ENCODE measurements around the gene HK3.

Gene HK3

GRCh38 chr5:176915906-176916305 lies 16.8 kb upstream of the HK3 start:
- Mint-ChIP-seq H3K4me1 (peaks cover 19% of the 10 kb centered on the region), H3K36me3 (peaks cover 49% of the 10 kb centered on the region), H3K9me3 (no peaks in the 10 kb centered on the region), H3K27ac (peak overlapping the region; percentile 4), H3K4me3 (no peak overlapping the region)
- DNase-seq (ENCODE audit: low spot score in 2 of 2) (no peak), ATAC-seq (no peak)

- H3K36me3 Mint-ChIP-seq, result peaks cover 81% of the 10 kb centered on the region
- H3K4me1 Mint-ChIP-seq, result peaks cover 10% of the 10 kb centered on the region
- no peak overlapping the region for H3K27ac Mint-ChIP-seq
- ATAC-seq, result no peak
- no peak overlapping the region for H3K4me3 Mint-ChIP-seq
- no peaks in the 10 kb centered on the region for H3K9me3 Mint-ChIP-seq
- no peak for DNase-seq (ENCODE audit: low spot score in 2 of 2)
These were observed 13.0 kb upstream of the HK3 start for GRCh38 chr5:176912115-176912514.

- ATAC-seq, result no peak
- Mint-ChIP-seq H3K36me3 (peaks cover 92% of the 10 kb centered on the region), H3K4me1 (no peaks in the 10 kb centered on the region), H3K4me3 (no peak overlapping the region), H3K27ac (peak overlapping the region; percentile 18), H3K9me3 (no peaks in the 10 kb centered on the region)
- DNase-seq (ENCODE audit: low spot score in 2 of 2), result no peak
These were observed 9.7 kb upstream of the HK3 start for GRCh38 chr5:176908675-176909368.

GRCh38 chr5:176906796-176907195 lies 7.7 kb upstream of the HK3 start:
- no peak overlapping the region for H3K27ac Mint-ChIP-seq
- no peak for ATAC-seq
- no peaks in the 10 kb centered on the region for H3K9me3 Mint-ChIP-seq
- no peak overlapping the region for H3K4me3 Mint-ChIP-seq
- H3K36me3 Mint-ChIP-seq, result peaks cover 82% of the 10 kb centered on the region
- peaks cover 7% of the 10 kb centered on the region for H3K4me1 Mint-ChIP-seq
- no peak for DNase-seq (ENCODE audit: low spot score in 2 of 2)

DNA sequence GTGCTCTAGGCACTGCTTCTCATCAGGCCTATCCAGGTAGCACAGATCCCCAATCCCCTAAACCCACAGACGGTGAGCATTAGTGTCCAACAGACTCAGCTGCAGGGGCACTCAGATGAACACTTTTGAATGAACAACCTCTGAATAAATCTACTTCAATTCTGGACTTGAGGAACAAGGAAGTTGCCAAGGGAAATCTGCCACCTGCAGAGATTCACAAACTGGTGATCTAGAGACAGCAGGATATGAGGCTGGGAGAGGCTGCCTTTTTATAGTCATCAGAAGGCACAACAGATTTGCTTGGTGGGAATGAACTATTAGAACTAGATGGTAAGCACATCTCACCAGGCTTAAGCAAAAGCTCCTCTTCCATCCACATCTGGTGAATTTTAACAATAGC lies 7.0 kb upstream of the HK3 start:
- H3K9me3 Mint-ChIP-seq, result no peaks in the 10 kb centered on the region
- ATAC-seq (no peak), DNase-seq (ENCODE audit: low spot score in 2 of 2) (no peak)
- H3K4me3 Mint-ChIP-seq, result no peak overlapping the region
- H3K27ac Mint-ChIP-seq, result peak overlapping the region; percentile 17
- H3K4me1 Mint-ChIP-seq, result peaks cover 13% of the 10 kb centered on the region
- H3K36me3 Mint-ChIP-seq, result peaks cover 82% of the 10 kb centered on the region

DNA sequence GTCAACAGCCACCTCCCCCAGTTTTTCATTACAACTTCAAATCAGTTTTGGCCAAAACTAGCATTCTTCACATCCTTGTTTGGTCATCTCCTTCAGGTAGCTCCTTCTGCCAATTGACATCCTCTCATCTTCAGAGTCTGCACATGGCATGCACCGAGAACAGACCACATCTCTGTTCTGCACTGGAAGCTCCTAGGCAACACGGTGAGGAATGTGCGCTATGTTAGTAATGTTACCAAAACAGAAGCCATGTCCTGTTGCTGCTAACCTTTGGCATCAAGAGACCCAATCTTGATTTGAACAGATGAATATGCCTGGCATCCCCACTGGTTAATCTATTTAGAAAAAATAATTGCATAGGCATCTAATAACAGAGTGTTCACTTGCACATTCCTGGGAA lies 5.1 kb upstream of the HK3 start:
- Mint-ChIP-seq H3K4me3 (no peak overlapping the region), H3K36me3 (peaks cover 63% of the 10 kb centered on the region), H3K27ac (peak overlapping the region; percentile 80), H3K9me3 (no peaks in the 10 kb centered on the region), H3K4me1 (peaks cover 31% of the 10 kb centered on the region)
- DNase-seq (ENCODE audit: low spot score in 2 of 2) (no peak), ATAC-seq (no peak)

DNA sequence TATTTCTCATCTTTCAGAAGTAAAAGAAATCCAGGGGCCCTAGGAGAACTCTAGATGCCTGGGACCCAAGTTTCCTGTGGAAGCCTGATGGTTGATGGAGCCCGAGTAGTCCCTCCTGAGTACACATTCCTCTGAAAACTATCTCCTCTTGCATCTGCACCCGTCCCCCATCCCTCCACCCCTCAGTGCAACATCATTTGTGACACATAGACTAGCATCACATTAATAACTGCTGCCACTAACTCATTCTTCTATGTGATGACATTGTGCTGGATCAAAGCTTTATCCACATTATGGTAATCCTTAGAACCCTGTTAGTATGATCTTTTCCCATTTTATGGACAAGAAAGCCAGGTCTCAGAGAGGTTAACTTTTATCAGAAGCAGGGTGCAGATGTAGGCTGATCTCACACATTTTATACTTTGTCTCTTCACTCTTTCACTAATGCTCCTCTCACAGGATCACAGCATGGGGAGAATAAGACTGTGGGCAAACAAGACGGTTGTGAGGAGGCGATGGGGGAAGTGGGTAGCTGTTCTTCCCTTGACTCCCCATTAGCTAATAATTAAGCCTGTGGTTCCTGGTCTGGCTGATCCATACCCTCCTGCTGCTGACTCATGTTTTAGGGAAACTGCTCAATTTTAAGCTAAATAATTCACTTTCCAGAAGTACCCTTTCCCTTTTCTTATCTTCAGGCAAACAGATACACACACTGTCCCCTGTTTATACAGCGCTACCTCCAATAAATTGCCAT lies 3.9 kb upstream of the HK3 start:
- Mint-ChIP-seq H3K36me3 (peaks cover 51% of the 10 kb centered on the region), H3K27ac (peak overlapping the region; percentile 80), H3K9me3 (no peaks in the 10 kb centered on the region), H3K4me3 (no peak overlapping the region), H3K4me1 (peaks cover 38% of the 10 kb centered on the region)
- no peak for DNase-seq (ENCODE audit: low spot score in 2 of 2)
- no peak for ATAC-seq

DNA sequence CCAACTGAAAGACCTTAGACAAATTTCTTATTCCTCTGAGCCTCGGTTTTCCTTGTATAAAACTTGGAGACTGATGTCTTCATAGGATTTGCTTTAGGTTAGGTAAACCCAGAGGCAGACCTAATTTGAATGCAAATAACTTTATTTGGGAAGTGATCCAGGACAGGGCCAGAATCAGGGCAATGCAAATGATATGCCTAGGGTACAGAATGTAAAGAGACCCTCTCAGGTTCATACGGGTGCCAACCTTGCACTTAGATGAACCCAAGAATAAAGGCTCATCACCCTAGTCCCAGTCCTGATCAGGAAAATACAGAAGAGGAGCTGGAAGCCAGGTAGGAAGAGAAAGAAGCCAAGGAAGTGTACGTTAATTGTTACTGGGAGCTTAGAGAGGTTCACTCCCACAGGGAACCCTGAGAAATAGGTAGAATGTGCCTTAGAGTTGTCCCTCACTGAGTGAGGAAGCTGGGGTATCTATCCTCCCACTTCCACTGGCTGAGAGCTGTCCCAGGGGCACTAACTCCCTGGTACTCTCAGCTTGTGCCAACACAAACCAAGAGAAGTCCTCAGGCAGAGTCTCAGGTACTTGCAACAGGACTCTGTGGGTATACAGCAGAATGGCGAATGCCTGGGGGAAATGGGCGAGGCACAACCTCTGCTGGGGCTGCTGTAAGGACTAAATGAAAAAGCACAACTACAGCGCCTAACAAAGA lies 3.1 kb upstream of the HK3 start:
- Mint-ChIP-seq H3K27ac (peak overlapping the region; percentile 80), H3K4me3 (peak overlapping the region; percentile 2), H3K4me1 (peaks cover 45% of the 10 kb centered on the region), H3K9me3 (no peaks in the 10 kb centered on the region), H3K36me3 (peaks cover 43% of the 10 kb centered on the region)
- no peak for DNase-seq (ENCODE audit: low spot score in 2 of 2)
- ATAC-seq, result no peak

DNA sequence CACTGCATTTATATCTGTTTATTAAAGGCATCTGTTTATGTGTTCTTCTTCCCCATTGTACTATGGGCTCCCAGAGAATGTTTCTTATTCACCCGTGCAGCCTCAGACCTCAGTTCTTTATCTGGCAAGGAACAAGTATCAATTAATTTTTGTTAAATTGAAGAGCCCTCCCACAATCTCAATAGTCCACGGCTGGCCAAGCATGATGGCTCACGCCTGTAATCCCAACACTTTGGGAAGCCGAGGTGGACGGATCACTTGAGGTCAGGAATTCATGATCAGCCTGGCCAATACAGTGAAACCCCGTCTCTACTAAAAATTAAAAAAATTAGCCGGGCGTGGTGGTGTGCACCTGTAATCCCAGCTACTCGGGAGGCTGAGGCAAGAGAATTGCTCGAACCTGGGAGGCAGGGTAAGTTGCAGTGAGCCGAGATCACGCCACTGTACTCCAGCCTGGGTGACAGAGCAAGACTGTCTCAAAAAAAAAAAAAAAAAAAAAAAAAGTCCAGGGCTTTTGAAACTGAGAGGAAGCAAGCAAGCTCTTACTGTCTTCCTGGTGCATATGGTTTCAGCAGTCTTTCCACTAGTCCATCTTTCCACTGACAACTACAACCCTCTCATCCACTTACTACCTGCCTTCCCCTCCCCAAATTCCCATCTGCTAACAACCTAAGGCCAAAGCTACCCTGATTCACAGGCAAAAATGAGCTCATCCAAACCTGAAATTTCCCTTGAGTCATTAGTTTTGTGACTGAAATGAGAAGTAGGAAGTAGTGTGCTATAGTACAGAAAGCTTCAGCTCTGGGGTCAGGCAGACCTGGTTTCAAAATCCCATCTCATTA lies 2.3 kb upstream of the HK3 start:
- Mint-ChIP-seq H3K27ac (peak overlapping the region; percentile 80), H3K9me3 (no peaks in the 10 kb centered on the region), H3K4me3 (peak overlapping the region; percentile 2), H3K4me1 (peaks cover 47% of the 10 kb centered on the region), H3K36me3 (peaks cover 35% of the 10 kb centered on the region)
- DNase-seq (ENCODE audit: low spot score in 2 of 2) (peak in 1 of 2 donors; percentile 57), ATAC-seq (peak; percentile 97)

DNA sequence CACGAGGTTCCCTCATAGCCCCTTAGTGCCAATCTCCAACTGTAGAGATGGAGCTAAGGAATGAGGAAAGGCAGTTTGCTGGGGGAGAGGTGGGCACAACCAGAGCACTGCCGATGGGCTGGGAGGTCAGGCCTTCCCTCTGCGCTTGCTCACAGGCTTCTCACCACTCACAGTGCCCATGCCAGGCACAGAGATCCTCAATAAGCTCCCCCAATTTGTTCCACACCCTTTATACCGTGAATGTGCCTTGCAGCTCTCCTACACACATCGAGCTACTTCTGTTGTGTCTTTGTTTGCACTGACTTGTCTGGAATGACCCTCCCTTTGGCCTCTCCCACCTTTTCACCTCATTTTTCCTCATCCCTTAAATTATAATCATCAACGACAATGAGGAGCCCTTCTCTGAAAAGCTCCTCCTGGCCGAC lies 1.6 kb upstream of the HK3 start:
- peaks cover 28% of the 10 kb centered on the region for H3K36me3 Mint-ChIP-seq
- ATAC-seq, result no peak
- H3K27ac Mint-ChIP-seq, result peak overlapping the region; percentile 80
- peaks cover 47% of the 10 kb centered on the region for H3K4me1 Mint-ChIP-seq
- no peak for DNase-seq (ENCODE audit: low spot score in 2 of 2)
- H3K9me3 Mint-ChIP-seq, result no peaks in the 10 kb centered on the region
- no peak overlapping the region for H3K4me3 Mint-ChIP-seq

DNA sequence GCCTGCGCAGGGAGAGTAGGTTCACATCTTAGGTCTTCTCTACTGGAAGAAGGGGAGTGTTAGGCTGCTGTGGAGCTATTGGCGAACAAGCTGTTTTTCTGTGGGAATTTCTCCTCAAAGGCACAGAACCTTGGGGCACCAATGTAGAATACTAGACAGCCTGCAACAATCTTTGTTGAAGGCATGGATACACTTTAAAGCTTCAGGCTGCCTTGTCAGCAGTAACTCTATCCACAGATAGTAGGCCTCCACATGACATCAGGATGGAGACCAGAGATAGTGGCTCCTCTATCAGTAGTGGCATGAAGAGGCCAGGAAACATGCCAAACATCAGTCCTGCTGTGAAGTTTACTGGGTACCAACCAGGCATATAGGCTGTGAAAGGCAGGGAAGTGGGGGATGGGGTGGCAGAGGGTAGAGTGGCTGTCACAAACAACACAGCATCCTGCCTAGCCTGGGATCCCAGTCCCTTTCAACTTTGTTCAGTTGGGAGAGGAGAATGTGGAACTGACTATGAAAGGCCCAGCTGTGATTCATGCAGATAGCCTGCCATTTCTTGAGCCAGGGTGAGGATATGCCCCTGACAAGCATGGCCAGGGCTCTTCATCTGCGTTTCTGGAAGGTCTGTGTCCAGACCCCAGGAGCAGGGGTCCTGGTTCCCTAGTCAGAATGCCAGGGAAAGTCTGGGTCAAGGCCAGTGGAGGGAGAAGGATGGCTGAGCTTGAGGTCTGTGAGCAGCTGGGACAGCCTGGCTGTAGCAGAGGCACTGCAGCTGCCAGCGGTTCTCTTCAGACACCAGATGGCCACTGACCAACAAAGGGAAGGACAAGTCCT lies 1.0 kb upstream of the HK3 start:
- peak in 1 of 2 donors; percentile 46 for DNase-seq (ENCODE audit: low spot score in 2 of 2)
- H3K4me1 Mint-ChIP-seq, result peaks cover 47% of the 10 kb centered on the region
- no peaks in the 10 kb centered on the region for H3K9me3 Mint-ChIP-seq
- peak overlapping the region; percentile 67 for H3K27ac Mint-ChIP-seq
- peaks cover 22% of the 10 kb centered on the region for H3K36me3 Mint-ChIP-seq
- no peak for ATAC-seq
- no peak overlapping the region for H3K4me3 Mint-ChIP-seq

- Mint-ChIP-seq H3K36me3 (peaks cover 7% of the 10 kb centered on the region), H3K9me3 (no peaks in the 10 kb centered on the region), H3K4me3 (no peak overlapping the region), H3K27ac (no peak overlapping the region), H3K4me1 (peaks cover 45% of the 10 kb centered on the region)
- ATAC-seq (no peak), DNase-seq (ENCODE audit: low spot score in 2 of 2) (no peak)
These were observed 1.9 kb downstream of the HK3 start for GRCh38 chr5:176897263-176897662.

DNA sequence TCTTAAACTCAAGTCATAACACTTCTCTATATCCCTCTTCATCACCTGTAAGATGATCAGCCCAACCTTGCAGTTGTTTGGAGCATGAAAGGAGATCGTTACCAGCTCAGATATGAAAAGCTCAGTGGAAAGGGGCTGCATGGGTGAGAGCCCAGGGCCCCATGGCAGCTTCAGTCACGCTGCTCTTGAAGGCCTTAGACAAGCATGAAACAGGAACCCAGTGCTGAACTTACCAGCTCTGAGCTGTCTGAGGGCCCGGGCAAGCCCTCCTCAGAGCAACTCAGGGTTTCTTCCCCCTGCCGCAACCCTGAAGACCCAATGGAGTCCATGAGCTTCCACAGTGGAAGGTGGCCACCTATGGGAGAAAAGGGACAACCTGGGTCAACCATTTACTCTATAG lies 3.3 kb downstream of the HK3 start:
- Mint-ChIP-seq H3K4me3 (no peak overlapping the region), H3K4me1 (peaks cover 32% of the 10 kb centered on the region), H3K27ac (no peak overlapping the region), H3K9me3 (no peaks in the 10 kb centered on the region), H3K36me3 (no peaks in the 10 kb centered on the region)
- no peak for ATAC-seq
- DNase-seq (ENCODE audit: low spot score in 2 of 2), result no peak

DNA sequence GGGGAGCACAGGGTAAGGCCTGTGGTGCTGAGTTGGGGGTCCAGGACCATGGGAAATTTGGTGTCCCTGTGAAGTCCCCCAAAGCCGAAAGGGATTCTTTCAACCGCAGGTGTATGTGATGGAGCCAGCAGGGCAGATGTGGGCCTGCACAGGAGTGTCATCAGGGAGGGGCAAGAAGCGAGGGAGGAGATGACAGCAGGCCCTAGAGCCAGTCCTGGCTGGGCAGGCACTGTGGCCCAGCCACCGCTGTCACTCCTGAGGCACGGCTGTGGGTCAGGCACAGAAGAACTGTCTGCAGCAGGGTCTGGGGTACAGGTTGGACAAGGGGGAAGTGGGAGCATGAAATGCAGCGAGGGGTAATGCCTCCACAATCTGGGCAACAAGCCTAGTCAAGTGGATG lies 4.8 kb downstream of the HK3 start:
- peaks cover 16% of the 10 kb centered on the region for H3K4me1 Mint-ChIP-seq
- no peaks in the 10 kb centered on the region for H3K36me3 Mint-ChIP-seq
- ATAC-seq (peak; percentile 4), DNase-seq (ENCODE audit: low spot score in 2 of 2) (no peak)
- H3K27ac Mint-ChIP-seq, result no peak overlapping the region
- H3K4me3 Mint-ChIP-seq, result no peak overlapping the region
- no peaks in the 10 kb centered on the region for H3K9me3 Mint-ChIP-seq

All from stimulated activated effector memory CD8-positive, alpha-beta T cell treated with anti-CD3 and anti-CD28 coated beads, Interleukin-12 subunit alpha, Interleukin-12 subunit beta, amount 100 ng/mL, for 72 hours (primary cell).